Uterus (tissue), 2 donors: ENCODE results near the gene FTH1.

Source experiments
- CTCF ChIP-seq, 4 experiments: fragments of 200-600 bp in 2 of 4; fragments of 450-650 bp in 2 of 4; sonication (generic) in 2 of 4; IDR thresholded peaks; one replicate each; pipeline ENCODE4 v1.5.1; 2016 to 2019; ENCODE audit warnings: antibody characterized with exemption in 4 of 4, mild to moderate bottlenecking in 2 of 4, moderate library complexity in 1 of 4
- POLR2A ChIP-seq, 2 donors: fragments of 450-650 bp; IDR thresholded peaks; one replicate each; pipeline ENCODE4 v1.6.1; 2016; ENCODE audit warnings: antibody characterized with exemption in 2 of 2, mild to moderate bottlenecking in 1 of 2, moderate library complexity in 1 of 2

DNA sequence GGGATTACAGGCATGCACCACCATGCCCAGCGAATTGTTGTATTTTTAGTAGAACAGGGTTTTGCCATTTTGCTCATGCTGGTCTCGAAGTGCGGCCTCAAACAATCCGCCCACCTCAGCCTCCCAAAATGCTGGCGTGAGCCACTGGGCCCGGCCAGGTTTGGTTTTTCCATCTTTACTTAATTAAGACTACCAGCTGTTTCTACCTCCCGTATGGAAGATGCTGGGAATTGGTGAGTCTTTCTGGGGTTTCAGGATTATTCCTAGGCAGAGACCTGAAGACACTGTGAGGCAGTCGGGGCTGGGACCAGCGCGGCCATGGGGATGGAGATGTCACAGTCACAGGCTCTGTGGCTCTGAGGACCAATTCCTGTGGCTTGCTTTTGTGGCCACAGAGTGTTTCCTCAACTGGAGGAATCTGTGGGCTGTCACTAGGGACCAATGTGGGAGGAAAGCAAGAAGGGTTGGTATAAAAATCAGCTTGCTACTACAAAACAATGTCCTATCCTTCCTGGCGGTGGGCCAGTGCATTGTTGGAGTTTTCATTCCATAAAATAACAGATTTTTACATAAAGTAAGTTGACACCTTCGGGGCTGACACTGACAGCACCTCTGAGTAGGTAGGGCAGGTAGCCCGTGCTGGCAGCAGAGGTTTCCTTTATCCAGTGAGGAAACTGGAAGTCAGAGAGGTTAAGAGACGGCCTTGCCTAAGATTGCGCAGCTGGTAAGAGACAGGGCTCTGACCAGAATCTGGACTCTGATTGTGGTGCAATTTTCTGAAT, 8.4 kb upstream of the FTH1 start:
- TF ChIP-seq CTCF (IDR thresholded peaks at IDR 0.05) = no peak
- TF ChIP-seq POLR2A (IDR thresholded peaks at IDR 0.05) = no peak
